Measurements from ENCODE around the gene MINDY4.

The MINDY4 gene

DNA sequence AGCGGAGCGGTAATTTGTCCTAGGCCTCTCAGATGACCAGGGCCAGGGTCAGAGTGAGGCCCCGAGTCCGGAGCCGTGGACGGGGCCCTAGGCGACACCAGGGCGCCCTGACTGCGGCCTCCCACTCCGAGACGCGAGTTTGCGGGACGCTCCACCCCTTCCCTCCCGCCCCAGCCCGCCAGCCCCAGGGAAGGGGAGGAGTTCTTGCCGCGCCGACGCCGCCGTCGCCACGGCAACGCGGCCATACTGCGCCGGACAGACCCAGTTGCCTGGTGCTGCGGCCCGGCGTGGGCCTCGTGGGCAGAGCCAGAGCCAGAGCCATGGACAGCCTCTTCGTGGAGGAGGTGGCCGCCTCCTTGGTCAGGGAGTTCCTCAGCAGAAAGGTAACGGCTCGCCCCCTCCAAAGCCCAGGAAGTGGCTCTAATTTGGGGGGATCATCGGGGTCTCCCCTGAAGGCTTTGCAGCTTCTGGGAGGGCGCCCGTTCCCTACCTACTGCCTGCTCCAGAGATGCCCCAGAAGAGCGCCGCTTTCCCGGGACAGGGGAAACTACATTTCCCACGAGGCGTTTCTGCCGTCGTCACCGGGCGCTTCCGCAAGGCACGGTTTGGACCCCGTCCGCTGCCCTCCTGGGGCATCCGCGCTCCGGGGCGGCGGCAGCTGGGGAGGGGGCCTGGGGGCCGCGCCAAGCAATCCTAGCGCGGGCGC lies at the start of gene MINDY4:
TSS of gene MINDY4 (plus strand) at position 244 of the 706 bp plus-strand sequence. CDS start at position 321, 77 bp downstream.
- peak; percentile 86 for DNase-seq

DNA sequence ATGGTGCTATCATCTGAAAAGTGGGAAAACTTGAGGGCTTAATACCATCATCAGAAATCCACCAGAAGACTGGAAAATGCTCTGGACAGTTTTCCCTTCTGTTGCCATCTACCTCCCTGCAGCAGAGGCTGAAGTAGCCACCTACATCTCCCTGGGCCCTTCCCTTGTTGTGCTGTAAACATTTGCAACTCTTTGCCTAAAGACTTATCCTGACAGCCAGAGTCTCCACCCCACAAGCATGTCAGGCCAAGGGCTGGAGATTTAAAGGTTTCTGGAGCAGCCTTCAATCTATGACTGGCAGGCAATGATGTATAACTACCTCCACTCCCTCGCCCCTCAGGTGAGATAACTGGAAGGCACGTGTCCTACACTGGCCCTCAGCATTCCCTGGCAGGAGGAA lies 49.0 kb upstream of the MINDY4 start:
- no peak for DNase-seq

DNA sequence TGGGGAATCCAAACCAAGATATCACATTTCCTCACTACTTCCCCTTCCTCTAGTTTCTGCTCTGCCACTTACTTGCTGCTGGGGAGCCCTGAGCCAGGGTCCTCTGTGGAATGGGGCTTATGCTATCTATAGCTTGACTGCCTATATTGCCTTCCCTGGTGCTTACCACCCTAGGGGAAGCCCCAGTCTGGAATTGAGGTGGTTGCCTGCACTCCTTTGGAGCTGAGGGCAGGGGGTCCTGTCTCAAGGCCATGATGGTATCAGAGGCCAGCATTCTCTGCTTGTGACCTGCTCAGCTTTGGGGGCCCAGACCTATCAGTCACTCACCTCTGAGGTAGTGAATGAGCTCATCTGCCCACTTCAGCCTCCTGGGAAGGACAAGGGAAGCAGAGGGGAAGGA lies 48.5 kb upstream of the MINDY4 start:
- no peak for DNase-seq

DNA sequence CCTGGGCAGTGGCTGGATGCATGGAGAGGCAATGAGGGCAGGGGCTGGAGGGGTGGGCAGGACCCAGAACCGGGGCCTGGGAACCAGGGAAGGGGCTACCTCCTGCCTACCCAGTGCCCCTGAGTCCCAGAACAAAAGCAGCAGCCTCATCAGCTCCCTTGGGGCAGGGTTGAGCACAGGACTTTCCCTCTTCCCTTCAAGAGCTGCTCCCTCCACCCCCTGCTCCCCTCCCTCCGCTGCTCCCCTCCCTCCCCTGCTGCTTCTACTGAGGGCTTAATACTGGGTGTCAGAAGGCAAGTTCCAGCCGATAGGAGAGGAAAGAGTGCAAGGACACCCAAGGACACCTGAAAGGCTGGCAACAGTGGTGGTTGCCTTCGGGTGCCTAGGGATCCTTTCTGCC lies 47.4 kb upstream of the MINDY4 start:
- no peak for DNase-seq

DNA sequence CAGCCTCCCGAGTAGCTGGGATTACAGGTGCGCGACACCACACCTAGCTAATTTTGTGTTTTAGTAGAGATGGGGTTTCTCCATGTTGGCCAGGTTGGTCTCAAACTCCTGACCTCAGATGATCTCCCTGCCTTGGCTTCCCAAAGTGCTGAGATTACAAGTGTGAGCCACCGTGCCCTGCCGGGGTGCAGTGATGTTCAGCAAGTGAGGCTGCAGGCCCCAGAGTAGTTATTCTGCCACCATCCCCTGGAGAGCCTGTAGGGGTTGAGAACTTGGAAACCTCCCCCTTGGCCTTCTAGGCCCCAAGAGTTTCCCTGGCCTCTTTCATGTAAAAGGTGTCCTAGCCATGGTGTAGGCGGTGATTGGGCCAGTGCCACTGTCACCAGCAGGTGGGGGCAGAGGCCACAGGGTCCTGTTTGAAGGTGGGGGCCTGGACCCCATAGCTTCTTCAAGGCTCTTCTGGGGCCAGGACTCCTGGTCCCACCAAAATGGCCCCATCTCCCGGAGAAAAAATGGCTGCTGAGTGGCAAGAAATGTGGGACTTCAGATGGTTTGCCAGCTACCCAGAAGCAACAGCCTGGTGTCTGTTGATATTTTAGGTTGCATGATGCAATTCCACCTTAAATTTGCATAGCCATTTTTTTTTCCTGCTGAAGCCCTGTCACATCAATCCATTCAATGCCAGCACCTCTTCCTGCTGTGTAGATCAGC lies 44.8 kb upstream of the MINDY4 start:
- peak; percentile 64 for DNase-seq

DNA sequence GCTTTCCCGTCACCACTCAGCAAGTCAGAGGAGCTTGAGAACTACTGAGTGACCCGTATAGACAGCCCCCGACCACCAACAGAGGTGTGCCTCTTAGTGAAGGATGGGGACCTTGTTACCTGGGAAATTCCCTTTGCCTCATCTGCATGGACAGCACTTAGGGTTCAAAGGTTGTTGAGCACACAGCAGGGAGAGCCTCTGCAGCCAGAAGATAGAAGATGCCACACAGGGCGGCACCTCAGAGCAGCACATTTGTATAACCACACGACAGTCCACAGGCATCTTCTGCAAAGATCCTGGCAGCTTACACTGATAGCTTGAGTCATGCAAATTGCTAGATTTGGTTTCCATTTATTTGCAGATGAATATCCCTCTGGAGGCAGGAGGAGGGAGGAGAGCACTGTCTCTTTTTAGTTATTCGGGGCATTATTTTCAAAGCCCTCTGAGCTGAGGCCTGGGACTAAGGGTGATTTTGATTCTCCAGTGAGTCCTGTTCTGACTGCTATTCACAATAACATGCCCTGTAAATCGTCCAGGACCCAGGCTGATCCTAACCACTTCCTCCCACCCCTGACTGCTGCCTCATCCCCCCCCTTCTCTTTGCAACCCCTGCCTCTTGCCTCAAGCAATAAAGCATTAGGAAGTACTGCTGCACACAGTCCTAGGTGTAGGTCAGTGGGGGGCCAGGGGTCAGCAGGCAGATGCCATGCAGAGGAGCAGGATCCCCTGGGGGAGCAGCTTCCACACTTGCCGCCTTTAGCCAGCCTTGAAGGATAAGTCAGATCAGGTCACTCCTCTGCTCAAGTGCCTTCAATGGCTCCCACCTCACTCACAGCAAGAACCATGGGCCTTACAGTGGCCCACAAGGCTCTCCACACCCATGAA lies 43.9 kb upstream of the MINDY4 start:
- DNase-seq, result peak; percentile 72

DNA sequence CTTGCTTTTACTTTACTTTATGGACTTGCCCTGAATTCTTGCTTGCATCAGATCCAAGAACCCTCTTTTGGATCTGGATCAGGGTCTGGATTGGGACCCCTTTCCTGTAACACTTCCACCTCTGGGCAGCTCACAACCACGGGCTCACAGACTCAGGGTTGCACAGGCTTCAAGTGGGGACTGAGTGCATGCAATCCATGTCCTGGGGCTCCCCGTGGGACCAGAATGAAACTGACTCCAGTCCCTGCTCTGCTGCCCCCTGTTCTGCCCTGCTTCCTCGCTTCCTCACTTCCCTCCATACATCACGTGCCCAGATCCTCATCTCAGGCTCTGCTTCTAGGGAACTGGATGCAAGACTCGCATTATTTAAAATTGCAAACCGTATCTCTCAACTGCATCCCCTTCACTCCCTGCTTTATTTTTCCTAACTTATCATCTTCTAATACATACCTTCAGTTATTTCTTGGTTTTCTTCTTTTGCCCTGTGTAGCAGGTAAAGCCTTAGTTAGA lies 42.6 kb upstream of the MINDY4 start:
- DNase-seq, result no peak

DNA sequence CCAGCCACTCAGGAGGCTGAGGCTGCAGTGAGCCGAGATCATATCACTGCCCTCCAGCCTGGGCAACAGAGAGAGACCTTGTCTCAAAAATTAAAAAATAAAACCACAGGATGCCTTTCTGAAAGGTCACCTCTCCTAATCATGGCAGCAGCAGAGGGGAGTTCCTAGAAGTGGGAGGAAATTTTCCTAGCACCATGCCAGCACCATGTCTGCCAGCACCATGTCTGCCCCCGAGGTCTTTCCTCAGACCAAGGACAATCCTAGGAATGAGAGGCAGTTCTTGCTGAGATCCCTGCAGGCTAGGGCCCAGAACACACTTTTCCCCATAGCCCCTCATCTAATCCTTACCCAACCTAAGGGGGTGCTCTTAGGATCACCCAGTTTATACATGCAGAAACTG lies 41.6 kb upstream of the MINDY4 start:
- no peak for DNase-seq

DNA sequence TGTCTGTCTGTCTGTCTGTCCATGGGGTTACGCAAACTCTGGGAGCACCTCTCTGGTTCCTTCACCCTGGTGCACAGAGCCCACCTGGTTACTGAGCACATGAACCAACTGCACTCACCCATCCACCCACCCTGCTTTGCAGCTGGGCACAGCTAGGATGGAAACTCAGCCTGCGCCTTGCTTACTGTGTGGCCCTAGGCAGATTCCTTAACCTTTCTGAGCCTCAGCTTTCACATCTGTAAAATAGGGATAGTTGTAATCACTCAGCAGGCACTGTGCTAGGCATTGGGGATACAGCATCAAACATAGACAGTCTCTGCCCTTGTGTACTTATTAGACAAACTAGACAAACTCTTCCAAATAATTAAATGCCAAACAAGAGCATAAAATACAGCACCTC lies 41.1 kb upstream of the MINDY4 start:
- DNase-seq, result no peak

DNA sequence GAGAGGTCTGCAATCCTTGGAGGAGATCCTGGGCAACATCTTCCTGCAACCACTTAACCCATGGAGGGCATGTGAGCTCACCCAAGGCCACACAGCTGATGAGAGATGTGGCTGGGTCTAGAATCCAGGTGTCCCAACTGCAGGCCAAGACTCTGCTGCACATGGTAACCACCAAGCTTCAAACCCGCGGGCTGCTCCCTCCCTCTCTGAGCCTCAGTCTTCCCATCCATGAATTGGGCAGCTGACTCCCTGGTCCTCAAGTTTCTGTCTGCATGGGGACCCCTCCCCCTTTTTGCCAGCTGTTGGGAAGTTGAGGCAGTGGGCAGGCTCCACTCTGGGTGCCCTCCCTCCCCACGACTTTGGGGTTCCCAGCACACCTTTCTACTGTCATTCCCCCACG lies 40.2 kb upstream of the MINDY4 start:
- no peak for DNase-seq

DNA sequence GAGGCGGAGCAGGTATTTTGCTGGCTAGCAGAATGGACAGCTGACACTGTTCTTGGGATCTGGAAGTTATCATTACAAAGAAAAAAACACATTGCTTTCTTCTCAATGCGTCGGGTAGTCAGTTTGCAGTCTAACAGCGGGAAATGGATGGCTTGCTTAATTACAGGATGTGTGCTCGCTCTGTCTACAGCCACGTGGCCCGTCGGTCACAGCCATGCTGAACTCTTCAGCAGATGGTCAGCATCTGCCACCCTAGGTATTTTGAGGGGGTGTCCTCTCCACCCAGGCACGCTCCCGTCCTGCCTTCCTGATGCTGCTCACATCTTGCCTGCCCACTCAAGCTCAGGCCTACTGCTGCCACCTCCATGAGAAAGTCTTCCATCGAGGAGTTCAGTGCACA lies 39.6 kb upstream of the MINDY4 start:
- no peak for DNase-seq

DNA sequence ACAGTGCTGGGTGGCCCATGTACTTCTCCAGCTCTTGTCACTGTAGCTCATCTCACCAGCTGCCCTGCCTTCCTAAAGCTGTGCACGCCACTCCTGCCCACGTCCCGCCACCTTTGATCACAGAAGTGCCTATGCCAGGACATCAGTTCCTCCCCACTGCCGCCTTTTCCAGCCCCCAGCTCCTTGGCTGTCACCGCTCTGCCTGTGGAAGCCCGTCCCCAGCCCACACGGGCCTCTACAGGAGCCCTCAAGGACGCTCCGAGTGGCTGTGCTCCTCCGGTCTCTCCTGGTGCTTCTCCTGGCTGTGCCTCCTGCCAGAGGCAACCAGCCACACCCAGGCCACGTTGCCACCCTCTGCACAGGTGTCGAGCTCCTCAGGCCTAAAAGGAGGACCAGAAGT lies 38.6 kb upstream of the MINDY4 start:
- no peak for DNase-seq

DNA sequence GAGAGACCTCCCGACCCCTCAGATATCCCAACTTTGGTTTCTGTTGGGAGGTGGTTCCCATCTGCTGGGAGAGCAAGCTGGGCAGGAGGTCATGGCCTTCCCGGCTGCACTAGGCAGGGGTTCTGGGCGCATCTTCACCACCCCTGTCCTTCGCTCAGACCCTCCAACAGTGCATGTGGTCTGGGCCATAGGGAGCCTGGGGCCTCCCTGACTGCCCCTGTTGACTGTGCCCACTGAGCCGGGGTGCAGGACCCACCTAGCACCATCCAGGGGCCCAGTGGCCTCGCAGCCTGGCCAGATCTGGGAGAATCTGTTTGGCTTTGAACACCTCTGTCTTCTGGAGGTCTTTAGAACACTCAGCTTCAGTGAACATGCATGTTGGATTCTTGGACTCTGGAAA lies 38.0 kb upstream of the MINDY4 start:
- no peak for DNase-seq

DNA sequence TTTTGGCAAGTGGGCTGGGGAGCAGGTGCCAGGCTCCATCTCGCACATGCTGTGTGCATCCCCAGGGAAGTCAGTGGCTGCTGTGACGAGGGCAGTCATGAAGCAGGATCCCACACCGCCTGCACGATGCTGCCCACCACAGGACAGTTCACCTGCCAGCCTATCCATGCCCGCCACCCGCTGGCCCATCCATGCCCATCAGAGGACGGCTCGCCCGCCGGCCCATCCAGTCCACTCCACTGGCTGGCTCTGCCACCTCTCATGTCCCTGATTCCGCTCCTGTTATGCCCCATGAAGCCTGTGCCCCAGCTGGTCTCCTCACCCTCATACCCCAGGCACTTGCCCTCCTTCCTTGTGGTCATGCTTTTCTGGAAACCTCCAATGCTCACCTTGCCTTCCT lies 37.5 kb upstream of the MINDY4 start:
- DNase-seq, result no peak

DNA sequence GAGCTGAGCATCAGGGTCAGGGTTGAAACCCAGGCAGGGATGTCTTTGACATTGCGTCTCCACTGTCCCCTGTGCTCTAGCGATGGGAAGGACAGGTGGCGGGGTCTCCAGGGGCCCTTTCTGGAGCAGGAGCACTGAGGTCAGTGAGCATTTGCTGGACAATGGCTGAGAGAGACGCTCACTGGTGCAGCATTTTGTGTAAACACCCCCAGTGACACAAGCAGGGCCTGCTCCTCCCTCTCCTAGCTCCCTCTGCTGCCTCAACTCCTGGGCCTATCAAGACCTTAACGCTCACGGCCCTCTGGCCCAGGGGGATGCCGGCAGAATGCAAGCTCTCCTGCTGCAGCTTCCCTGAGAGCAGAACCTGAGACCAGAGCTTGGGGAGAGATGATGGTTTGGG lies 36.7 kb upstream of the MINDY4 start:
- no peak for DNase-seq

DNA sequence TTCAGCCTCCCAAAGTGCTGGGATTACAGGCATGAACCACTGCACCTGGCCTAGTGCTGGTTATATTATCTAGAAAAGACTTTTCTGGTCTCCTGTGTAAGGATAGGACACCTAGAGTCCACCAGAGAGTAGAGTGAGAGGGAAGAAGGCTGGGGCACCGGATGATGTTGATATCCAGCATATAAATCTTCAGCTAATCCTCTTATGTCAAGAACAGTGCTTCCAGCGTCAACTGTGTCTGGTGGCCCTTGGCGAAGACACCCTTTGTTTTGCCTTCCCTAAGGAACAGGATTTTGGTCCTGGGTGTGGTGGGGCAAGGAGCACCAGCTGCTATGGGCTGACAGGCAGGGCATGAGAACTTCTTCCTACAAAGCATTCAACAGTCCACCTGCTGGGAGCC lies 35.6 kb upstream of the MINDY4 start:
- no peak for DNase-seq

DNA sequence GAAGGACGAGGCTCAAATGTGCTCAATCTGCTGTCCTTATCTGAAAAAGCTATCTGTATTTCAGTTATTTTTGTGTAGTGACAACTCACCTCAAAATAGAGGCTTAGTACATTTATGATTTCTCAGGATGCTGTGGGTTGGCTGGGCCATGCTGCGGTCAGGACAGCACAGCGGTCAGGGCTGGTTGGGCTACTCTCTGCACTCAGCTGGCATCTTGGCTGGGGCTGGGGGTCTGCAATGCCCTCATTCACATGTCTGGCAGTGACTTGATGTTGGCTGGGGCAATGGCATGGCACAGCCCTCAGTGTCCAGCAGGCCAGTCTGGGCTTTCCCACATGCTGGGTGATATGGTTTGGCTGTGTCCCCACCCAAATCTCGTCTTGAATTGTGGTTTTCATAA lies 34.9 kb upstream of the MINDY4 start:
- no peak for DNase-seq

DNA sequence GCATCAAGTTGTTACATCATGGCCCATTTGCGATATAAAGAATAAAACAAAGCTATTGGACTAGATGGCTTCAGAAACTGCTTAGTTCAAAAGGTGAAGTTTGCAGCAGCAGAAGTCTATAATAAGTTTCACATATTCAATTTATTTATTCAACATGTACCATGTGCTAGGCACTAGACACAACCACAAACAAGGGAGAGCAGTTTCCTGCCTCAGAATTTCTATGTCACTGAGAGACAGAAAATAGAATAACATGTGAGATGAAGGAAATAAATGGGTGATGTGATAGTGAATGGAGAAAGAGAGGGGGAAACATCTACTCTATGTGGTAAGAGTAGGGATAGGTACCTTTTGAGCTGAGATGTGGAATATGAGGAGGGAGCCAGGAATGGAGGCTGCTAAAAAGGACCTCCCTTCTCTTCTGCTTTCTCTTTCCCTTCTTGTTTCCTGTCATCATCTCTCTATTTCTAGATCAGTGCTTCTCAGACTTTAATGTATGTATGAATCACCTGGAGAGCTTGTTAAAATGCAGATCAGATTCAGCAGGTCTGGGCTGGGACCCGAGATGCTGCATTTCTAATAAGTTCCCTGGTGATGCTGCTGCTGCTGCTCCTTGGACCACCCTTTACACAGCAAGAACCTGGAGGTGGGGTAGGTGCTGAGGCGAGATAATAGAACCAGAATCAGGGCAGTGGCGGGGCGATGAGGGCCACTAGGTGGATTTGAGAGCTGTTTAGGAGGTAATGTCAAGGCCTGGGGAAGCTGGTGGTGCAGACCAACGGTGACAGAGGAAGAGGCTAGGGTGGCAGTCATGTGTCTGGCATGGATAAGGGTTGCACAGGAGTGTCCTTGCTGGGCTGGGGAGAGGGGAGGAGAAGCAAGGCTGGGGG lies 32.9 kb upstream of the MINDY4 start:
- DNase-seq, result peak; percentile 65

DNA sequence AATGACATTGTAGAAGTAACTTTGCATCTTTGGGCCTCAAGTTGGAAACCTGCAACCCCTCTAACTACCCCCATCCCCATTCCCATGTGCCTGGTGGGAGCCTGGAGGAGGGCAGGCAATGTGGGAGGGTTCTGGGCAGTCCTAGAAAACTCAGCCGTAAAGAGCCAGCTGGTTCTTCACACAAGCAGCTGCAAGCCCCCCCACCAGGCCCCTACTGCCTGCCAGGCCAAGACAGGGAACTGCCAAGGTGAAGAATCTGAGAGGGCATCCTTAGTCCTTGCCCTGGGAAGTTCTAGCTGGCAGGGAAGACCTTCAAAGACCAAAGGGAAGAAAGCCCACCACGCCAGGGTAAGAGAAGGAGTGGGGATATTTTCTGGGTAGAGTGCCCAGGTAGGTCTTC lies 31.5 kb upstream of the MINDY4 start:
- no peak for DNase-seq

DNA sequence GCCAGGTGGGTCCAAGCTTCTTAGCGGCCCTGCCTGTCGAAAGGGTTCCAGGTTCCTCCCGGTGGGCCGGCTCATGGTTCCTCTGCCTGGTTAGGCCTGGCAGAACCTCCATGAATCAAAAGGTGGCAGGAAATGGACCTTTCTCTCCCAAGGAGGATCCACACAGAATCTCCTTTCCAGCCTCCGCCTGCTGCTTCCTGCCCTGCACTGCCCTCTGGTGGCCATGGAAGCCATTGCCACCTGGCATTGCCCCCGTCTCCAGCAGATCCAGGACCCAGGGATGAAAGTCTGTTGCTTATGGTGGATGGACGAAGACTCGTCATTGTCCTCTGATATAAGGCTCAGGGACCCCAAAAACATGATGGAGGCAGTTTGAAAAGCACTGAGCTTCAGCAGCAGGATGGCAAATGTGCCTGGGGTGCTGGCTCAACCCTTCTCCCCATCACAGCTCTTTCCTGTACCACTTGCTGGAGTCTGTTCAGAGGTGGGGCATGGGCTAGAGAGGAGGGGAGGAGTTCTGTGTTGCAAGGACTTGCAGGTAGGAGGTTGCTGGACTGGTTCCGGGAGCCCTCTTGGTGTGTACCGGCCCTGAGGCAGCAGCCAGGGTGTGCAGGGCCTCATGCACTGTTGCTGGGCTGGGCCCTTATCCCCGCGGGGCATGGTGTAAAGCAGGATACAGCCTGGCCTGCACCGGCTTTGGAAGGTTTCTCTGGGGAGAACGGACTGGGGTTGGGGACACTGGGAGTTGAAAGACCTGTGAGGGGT lies 30.6 kb upstream of the MINDY4 start:
- DNase-seq, result peak; percentile 93

DNA sequence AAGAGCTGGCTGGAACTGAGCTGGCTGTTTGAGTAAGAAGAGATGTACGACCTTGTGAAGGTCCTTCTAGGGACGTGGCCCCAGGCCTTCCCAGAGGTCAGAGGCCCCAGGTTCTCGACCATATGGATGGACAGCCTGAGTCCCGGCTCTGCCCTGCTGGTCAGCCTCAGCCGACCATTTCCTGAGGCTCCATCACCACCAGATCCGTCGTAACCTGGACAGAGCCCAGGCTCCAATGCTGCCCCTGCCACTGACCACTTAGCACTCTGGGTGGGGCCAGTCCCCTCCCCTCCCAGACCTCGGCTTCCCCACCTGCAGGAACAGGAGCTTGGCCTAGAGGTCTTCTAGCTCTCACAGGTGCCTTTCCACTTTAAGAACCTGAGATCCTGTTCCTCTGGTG lies 29.9 kb upstream of the MINDY4 start:
- DNase-seq, result no peak

Measured in activated CD8-positive, alpha-beta memory T cell treated with anti-CD3 and anti-CD28 coated beads for 24 hours (primary cell).